Activated T-cell treated with anti-CD3 and anti-CD28 coated beads, Interleukin-2, amount 50 U/mL, for 24 hours (primary cell): Measurements from ENCODE around the gene NLN.

Source experiments
- DNase-seq: peaks from one replicate; pipeline ENCODE4 v3.0.0-alpha.2; 2020
- H3K27ac Mint-ChIP-seq: 2 replicates; pipeline ENCODE4 v1.8.0; 2020; ENCODE audit warnings: mild to moderate bottlenecking, mixed read lengths
- H3K27me3 Mint-ChIP-seq: 2 replicates; pipeline ENCODE4 v1.8.0; 2020; ENCODE audit warnings: mixed read lengths
- H3K36me3 Mint-ChIP-seq: 2 replicates; pipeline ENCODE4 v1.8.0; 2020; ENCODE audit warnings: low read depth, mixed read lengths
- H3K4me1 Mint-ChIP-seq: 2 replicates; pipeline ENCODE4 v1.8.0; 2020; ENCODE audit warnings: low read depth, mixed read lengths
- H3K4me3 Mint-ChIP-seq: 2 replicates; pipeline ENCODE4 v1.8.0; 2020; ENCODE audit warnings: mild to moderate bottlenecking, moderate library complexity, mixed read lengths
- H3K9me3 Mint-ChIP-seq: 2 replicates; pipeline ENCODE4 v1.8.0; 2020; ENCODE audit warnings: mixed read lengths

The NLN gene

GRCh38 chr5:65818592-65818991 lies 96.6 kb downstream of the NLN start:
- Mint-ChIP-seq H3K27me3 (no peaks in the 10 kb centered on the region), H3K27ac (no peak overlapping the region), H3K4me1 (peaks cover 12% of the 10 kb centered on the region)

GRCh38 chr5:65819215-65819904 lies 97.4 kb downstream of the NLN start:
- H3K4me3 Mint-ChIP-seq: no peak overlapping the region
- DNase-seq: no peak
- H3K27ac Mint-ChIP-seq: peak overlapping the region; percentile 59
- peaks cover 14% of the 10 kb centered on the region for H3K4me1 Mint-ChIP-seq
- no peaks in the 10 kb centered on the region for H3K27me3 Mint-ChIP-seq
- no peaks in the 10 kb centered on the region for H3K9me3 Mint-ChIP-seq
- H3K36me3 Mint-ChIP-seq: peaks cover 34% of the 10 kb centered on the region

More at GRCh38 chr5:65818592-65818991, 96.6 kb downstream of the NLN start:
- Mint-ChIP-seq H3K4me3 (no peak overlapping the region), H3K9me3 (no peaks in the 10 kb centered on the region), H3K36me3 (peaks cover 40% of the 10 kb centered on the region)
- no peak for DNase-seq

GRCh38 chr5:65819905-65820240 lies 97.9 kb downstream of the NLN start:
- Mint-ChIP-seq H3K27me3 (no peaks in the 10 kb centered on the region), H3K4me1 (peaks cover 14% of the 10 kb centered on the region), H3K4me3 (no peak overlapping the region), H3K9me3 (no peaks in the 10 kb centered on the region), H3K36me3 (peaks cover 34% of the 10 kb centered on the region), H3K27ac (peak overlapping the region; percentile 59)
- DNase-seq: no peak

GRCh38 chr5:65820373-65820772 lies 98.4 kb downstream of the NLN start:
- Mint-ChIP-seq H3K4me1 (peaks cover 15% of the 10 kb centered on the region), H3K4me3 (no peak overlapping the region), H3K36me3 (peaks cover 32% of the 10 kb centered on the region), H3K27me3 (no peaks in the 10 kb centered on the region), H3K9me3 (no peaks in the 10 kb centered on the region), H3K27ac (no peak overlapping the region)
- DNase-seq: no peak

- peaks cover 22% of the 10 kb centered on the region for H3K36me3 Mint-ChIP-seq
- H3K9me3 Mint-ChIP-seq: no peaks in the 10 kb centered on the region
- no peak overlapping the region for H3K27ac Mint-ChIP-seq
- peaks cover 23% of the 10 kb centered on the region for H3K4me1 Mint-ChIP-seq
- H3K4me3 Mint-ChIP-seq: no peak overlapping the region
- no peaks in the 10 kb centered on the region for H3K27me3 Mint-ChIP-seq
- no peak for DNase-seq
Observed at GRCh38 chr5:65821966-65822365, 100.0 kb downstream of the NLN start.

- H3K27me3 Mint-ChIP-seq: no peaks in the 10 kb centered on the region
- peaks cover 22% of the 10 kb centered on the region for H3K36me3 Mint-ChIP-seq
- no peak overlapping the region for H3K27ac Mint-ChIP-seq
- H3K4me3 Mint-ChIP-seq: no peak overlapping the region
- no peaks in the 10 kb centered on the region for H3K9me3 Mint-ChIP-seq
- no peak for DNase-seq
- peaks cover 23% of the 10 kb centered on the region for H3K4me1 Mint-ChIP-seq
Observed at GRCh38 chr5:65822710-65823109, 100.7 kb downstream of the NLN start.

- Mint-ChIP-seq H3K4me3 (no peak overlapping the region), H3K36me3 (peaks cover 18% of the 10 kb centered on the region), H3K27me3 (no peaks in the 10 kb centered on the region), H3K4me1 (peaks cover 23% of the 10 kb centered on the region), H3K27ac (no peak overlapping the region), H3K9me3 (no peaks in the 10 kb centered on the region)
- DNase-seq: no peak
Observed at GRCh38 chr5:65823204-65823603, 101.2 kb downstream of the NLN start.

GRCh38 chr5:65823845-65824445 lies 101.9 kb downstream of the NLN start:
- Mint-ChIP-seq H3K4me3 (no peak overlapping the region), H3K27me3 (no peaks in the 10 kb centered on the region), H3K4me1 (peaks cover 23% of the 10 kb centered on the region), H3K9me3 (no peaks in the 10 kb centered on the region), H3K27ac (no peak overlapping the region), H3K36me3 (peaks cover 18% of the 10 kb centered on the region)
- DNase-seq: no peak

- peaks cover 18% of the 10 kb centered on the region for H3K36me3 Mint-ChIP-seq
- H3K27me3 Mint-ChIP-seq: no peaks in the 10 kb centered on the region
- no peaks in the 10 kb centered on the region for H3K9me3 Mint-ChIP-seq
- H3K4me1 Mint-ChIP-seq: peaks cover 11% of the 10 kb centered on the region
- H3K4me3 Mint-ChIP-seq: no peak overlapping the region
- H3K27ac Mint-ChIP-seq: no peak overlapping the region
- no peak for DNase-seq
Observed at GRCh38 chr5:65825408-65826328, 103.7 kb downstream of the NLN start.

- no peak for DNase-seq
- H3K36me3 Mint-ChIP-seq: peaks cover 11% of the 10 kb centered on the region
- H3K9me3 Mint-ChIP-seq: no peaks in the 10 kb centered on the region
- H3K4me1 Mint-ChIP-seq: peaks cover 11% of the 10 kb centered on the region
- H3K27me3 Mint-ChIP-seq: no peaks in the 10 kb centered on the region
- no peak overlapping the region for H3K4me3 Mint-ChIP-seq
- H3K27ac Mint-ChIP-seq: no peak overlapping the region
Observed at GRCh38 chr5:65828022-65828896, 106.3 kb downstream of the NLN start.

- no peak for DNase-seq
- no peaks in the 10 kb centered on the region for H3K36me3 Mint-ChIP-seq
- no peak overlapping the region for H3K4me3 Mint-ChIP-seq
- H3K27ac Mint-ChIP-seq: no peak overlapping the region
- peaks cover 5% of the 10 kb centered on the region for H3K4me1 Mint-ChIP-seq
- no peaks in the 10 kb centered on the region for H3K9me3 Mint-ChIP-seq
- no peaks in the 10 kb centered on the region for H3K27me3 Mint-ChIP-seq
Observed at GRCh38 chr5:65830856-65831255, 108.9 kb downstream of the NLN start.

- Mint-ChIP-seq H3K27me3 (no peaks in the 10 kb centered on the region), H3K4me1 (peaks cover 2% of the 10 kb centered on the region), H3K27ac (no peak overlapping the region), H3K4me3 (no peak overlapping the region), H3K36me3 (no peaks in the 10 kb centered on the region), H3K9me3 (no peaks in the 10 kb centered on the region)
- DNase-seq: no peak
Observed at GRCh38 chr5:65831276-65831675, 109.3 kb downstream of the NLN start.

- H3K36me3 Mint-ChIP-seq: no peaks in the 10 kb centered on the region
- H3K9me3 Mint-ChIP-seq: no peaks in the 10 kb centered on the region
- H3K4me3 Mint-ChIP-seq: no peak overlapping the region
- no peak overlapping the region for H3K27ac Mint-ChIP-seq
- no peaks in the 10 kb centered on the region for H3K27me3 Mint-ChIP-seq
- no peak for DNase-seq
- H3K4me1 Mint-ChIP-seq: no peaks in the 10 kb centered on the region
Observed at GRCh38 chr5:65832152-65832551, 110.1 kb downstream of the NLN start.

GRCh38 chr5:65832603-65833228 lies 110.7 kb downstream of the NLN start:
- no peak for DNase-seq
- Mint-ChIP-seq H3K4me3 (no peak overlapping the region), H3K4me1 (no peaks in the 10 kb centered on the region), H3K9me3 (no peaks in the 10 kb centered on the region), H3K27me3 (no peaks in the 10 kb centered on the region), H3K27ac (no peak overlapping the region), H3K36me3 (no peaks in the 10 kb centered on the region)
